GM15510 (cell line): ENCODE results near the gene SYNDIG1.

Source experiments
- POLR2A ChIP-seq: IDR thresholded peaks from 3 replicates; pipeline ENCODE4 v1.6.1; 2011; ENCODE audit warnings: borderline replicate concordance; ENCODE audit not compliant: insufficient read length; ENCODE audit errors: extremely low read depth

The SYNDIG1 gene

DNA sequence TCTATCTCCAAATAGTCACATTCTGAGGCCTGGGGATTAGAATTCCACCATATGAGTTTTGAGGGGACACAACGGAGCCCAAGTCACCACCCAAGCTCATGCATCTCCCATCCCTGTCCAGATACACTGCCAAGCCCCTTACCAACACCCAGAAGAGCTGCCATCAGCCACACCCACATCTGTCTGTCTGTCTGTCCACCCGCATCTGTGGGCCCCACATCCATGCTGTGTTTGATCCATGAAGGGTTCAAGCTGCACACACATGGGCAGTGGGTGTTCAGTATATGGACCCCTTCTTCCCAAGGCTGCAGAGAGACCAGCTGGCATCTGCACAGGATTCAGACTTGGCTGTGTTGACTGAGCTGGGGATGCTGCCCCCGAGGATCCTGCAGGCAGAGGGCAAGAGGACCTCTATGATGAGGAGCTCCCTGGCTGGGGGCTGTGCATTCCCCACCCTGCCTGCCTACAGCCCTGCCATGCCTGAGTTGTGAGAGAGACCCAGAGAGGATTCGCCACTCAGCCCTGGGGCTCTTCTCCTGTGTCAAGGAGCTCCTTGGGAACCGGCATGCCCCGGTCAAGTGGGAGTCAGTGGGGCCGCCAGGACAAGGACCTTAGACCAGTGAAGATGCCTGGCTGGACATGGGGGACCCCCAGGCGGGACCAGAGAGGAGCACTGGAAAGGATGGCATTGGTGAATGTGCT, 206.4 kb downstream of the SYNDIG1 start:
- no peak for TF ChIP-seq POLR2A

DNA sequence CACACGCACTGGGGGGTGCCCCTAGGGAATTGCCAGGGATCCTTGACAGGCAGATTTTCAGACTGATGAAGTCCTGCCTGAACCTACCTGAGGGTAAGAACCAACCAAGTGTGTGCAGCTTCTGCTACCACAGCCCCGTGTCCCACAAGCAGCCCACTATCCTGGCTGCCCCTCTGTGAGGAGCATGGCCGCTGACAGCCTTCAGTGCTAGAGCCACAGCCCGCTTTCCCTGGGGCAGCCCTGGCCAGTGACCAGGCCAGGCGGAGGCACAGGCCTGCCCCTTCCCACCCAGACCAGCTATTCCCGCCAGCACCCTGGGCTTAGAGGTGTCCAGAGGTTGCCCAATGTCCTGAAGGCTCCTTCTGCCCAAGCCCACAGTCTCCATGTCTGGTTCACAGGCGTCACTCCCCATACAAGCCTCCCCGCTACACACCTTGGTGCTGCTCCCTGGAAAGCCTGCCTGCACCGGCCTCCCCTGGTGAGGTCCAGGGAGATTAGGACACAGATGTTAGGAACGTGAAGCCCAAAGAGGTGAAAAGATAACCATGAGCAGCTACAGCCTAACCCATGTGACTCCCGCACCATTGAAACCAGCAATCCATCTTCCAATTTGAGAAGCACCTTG, 207.0 kb downstream of the SYNDIG1 start:
- no peak for TF ChIP-seq POLR2A

DNA sequence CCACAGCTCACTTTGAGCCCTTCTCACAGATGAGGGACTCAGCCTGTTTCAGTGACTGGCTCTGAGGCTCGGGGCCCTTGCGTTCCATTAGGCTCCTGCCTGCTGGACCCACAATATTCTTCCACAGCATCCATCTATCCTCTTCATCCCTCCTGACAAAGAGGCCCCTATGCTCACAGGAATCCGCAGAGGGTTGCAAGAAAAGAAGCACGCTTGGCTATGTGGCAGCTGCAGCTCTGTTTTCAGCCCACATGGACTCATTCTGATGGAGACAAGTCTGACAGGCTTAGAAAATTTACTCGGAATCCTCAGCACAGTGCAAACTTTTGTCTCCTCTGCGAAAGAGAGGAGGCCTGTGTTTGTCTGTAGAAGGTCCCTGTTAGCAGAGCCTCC, 207.5 kb downstream of the SYNDIG1 start:
- no peak for TF ChIP-seq POLR2A

DNA sequence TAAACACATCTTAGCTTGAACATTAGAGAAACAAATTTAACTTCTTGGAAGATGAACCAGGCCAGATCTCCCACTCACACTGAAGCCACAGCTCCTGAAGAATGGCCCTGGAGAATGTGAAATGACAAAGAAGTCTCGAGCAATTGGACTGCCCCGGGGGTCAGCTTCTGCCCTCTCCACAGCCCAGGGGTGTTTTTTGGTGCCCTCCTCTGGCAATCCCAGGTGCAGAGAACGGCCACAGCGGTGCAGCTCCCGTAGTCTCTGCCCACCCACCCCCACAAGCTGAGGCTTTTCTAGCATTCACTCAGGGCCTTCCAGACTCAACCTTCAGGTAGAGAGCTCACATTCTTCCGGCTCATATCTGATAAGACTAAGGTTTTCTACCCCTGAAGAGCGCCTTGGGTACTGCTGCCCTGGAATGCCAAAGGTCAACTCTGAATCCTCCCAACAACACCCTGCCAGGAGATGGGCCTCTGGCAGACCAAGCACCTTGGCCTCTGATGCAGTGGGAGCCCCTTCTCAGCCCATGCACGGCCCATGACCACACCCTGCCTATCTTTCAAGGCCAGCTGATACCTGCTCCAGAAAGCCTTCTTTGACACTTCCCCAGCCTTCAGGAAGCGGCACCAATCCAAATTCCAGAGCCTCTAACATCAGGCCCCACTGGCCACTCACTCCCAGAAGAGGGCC, 208.3 kb downstream of the SYNDIG1 start:
- no peak for TF ChIP-seq POLR2A

DNA sequence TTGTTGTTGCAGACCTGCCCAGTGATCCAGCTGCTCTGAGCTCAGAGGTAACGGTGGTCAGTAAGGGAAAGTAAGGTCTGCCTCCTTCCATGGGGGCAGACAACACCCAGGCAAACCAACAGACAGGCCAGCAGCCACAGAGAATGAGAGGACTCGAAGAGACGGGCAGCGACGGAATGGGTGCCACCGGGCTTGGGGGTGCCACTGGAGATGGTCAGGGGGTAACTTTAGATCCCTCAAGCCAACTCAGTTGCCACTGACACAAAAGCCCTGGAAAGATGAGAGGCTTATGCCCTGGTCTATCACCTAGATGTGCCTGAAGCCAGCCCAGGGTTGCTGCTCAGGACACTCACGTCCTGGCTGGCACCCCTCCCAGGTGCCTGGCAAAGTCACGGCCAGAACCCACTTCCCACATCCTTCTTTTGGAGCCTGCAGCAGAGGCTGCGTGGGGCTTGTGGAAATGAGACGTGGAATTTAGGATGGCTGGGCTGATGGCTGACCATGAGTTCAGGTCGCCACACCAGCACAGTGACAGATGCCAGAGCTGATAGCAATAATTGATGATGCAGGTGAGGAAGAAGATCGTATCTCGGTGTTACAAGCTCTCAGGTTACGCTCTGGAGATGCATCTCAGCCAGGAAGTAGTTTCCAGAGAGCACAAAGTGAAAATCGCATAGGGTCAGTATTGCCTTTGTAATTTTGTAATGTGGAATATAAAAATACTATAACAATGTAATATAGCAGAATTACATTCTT, 209.1 kb downstream of the SYNDIG1 start:
- TF ChIP-seq POLR2A = no peak

DNA sequence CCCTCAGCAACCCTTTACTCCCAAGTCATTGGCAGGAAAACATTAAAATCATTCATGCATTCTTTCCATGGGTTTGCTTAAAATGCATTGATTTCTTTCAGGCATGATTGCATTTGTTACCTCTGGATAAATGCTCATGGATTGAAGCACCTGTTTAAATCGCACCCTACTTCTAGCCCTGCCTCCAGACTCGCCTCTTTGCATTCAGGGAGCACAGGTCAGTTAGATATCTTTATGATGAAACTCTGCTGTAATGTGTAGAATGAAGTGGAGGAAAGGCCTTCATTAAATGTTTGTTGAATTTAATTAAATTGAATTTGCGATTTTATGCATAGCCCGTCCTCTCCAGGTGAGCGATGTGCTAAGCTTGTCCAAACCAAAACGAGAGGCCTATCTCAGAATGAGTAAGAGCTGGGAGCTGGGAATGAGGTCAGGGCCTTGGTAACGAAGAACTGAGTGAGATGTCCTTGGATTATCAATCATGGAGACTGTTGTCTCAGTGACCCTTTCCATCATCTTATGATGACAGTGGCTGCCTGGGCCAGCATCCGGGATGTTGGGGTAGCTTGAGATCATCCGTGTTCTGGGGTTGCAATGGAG, 210.1 kb downstream of the SYNDIG1 start:
- TF ChIP-seq POLR2A = no peak

DNA sequence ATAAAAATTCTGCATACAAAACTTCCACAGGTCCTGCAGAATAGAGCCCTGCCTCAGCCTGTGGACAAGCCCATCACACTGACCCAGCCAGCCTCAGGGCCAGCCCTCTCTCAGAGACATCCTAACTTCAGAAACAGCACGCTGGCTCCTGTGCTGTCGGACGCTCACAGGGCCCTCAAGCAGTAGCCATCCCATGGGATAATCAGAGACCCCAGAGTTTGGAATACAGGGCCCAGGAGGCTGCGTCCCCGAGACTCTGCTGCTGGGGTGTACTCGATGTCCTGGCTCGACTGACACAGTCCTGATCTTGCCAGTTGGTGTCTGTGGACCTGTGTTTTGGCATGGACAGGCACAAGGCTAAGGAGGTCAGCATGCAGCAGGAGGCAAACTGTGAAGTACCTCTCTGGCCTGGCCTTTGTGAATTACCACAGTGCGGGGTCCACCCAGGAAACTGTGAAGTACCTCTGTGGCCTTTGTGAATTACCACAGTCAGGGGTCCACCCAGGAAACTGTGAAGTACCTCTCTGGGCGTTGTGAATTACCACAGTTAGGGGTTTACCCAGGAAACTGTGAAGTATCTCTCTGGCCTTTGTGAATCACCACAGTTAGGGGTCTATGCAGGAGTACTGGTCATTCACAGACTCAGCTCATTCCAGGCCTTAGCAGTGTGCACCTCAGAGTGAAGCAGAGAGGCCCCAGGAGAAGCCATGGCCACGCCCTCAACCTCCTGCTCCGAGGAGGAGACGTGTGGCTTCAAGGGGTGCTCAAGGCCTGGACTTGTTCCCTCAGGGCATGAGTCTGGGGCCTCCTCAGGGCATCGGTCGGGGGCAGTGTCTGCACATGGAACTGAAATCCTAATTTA, 212.4 kb downstream of the SYNDIG1 start:
- no peak for TF ChIP-seq POLR2A

DNA sequence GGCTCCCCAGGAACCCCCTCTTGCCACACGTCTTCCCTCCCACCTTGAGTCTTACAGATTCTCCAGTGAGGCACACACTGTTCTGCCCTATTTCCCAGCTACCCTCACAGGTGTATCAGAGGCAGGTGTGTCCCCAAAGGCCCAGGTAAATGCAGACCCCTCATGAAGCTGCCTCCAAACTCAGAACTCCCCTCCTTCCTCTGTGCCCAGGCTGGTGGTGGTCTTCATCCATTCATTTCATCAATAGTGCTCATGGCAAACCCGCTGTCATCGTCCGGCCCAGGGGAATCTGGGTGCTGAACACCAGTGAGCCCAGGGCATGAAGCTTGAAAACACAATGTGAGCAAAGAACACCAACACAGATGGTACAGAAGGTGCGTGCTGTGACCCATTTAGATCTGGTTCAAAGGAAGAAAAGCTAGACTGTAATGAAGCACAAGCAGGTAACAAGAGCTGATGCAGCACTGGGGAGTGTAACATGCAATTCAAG, 213.1 kb downstream of the SYNDIG1 start:
- TF ChIP-seq POLR2A = no peak

DNA sequence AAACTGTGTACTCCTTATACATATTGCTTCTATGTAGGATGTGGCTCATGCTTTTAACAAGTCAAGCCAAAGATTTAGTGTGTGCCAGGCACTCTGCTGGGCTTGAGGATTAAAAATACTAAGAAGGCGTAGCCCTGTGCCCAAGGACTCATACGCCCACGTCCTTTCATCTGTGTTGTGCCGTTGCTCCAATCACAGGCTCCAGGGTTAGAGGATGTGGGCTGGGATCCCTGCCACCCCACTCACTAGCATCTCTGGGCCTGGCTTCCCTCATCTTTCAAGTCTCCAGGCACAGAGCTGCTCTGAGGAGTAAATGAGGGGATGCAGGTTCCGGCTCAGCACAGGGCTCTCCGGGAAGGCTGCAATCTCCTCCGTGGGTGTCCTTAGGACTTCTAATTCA, 214.2 kb downstream of the SYNDIG1 start:
- TF ChIP-seq POLR2A = no peak

DNA sequence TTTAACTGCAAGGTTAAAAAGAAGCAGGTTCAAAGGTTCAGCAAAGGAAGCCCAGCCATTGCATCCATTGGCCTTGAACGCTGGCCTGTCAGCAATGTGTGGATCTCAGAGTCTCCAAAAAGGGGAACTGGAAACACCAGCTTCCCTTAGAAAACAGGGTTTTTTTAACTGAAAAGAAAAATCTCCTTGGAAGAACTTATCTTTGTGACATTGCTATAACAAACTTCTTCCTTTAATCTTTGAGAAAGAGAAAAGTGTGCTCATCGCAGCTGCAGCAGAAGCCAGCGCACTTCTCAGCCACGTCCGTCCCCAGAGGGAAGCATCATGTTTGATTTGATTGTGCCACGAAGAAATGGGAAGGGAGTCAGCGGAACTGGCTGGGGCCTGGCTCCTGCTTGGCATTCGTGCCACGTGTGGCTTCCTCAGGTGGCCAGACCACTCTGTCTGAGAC, 215.0 kb downstream of the SYNDIG1 start:
- no peak for TF ChIP-seq POLR2A

DNA sequence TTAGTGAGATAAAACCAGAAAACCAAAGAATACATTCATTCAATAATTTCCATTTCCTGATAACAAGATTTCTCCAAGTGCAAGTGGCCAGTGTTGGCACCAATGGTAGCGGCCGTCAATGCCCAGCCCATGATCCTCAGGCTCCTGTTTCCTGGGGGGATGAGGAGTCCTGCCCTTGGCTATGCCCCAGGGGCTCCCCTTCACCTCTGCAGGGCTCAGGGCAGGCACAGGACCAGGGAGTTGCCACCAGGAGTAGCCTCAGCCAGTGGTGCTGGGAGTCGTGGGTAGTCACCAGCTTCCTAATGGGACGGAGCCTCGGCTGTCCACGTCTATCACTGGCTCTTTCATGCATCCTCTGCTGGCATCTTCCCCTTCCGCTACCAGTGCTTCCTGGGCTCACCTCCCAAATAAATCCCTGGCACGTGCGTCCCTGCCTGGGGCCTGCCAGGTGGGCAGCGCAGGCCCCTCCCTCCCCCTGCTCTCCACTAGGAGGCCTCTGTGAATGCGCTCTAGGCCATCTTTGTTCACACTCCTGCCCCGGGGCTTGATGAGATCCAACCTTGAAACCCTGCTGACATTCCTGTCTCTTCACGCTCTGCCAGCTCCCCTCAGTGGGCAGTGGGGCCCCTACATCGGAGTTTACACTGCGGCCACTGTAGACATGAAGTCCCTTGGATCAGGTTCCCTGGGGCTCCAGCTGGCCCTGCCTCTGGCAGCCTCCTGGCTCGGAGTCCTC, 215.7 kb downstream of the SYNDIG1 start:
- TF ChIP-seq POLR2A = no peak

DNA sequence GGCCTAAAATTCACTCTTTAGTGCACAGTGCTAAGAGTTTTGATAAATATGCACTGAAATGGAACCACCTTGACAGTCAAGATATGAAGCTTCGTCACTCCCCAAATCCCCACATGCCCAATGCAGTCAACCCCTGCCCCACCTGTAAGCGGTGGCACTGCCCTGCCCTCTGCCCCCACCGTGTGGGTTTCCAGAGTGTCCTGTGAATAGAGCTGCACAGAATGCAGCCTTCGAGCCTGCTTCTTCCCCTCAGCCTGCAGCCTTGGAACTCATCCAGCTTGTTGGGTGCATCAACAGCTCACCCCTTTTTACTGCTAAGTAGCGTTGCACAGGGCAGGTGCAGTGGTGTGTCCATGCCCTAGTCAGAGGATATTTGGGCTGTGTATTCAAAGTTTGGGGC, 216.3 kb downstream of the SYNDIG1 start:
- TF ChIP-seq POLR2A = no peak

DNA sequence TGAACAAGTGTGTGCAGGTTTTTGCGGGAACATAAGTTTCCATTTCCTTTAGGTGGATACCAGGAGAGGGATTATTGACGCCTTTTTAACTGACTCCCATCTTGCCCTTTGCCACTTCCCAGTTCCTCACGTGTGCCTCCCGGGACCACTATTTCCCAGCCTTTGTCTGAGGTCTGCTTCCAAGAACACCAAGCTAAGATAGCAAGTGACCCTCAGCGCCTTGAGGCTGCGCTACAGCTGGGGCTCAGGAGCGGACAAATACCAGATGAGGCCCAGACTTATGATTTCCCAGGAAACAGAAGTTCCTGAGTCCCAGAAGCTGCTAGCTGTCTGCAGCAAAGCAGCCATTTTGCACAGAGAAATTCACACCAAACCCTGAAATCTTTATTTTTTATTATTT, 216.7 kb downstream of the SYNDIG1 start:
- no peak for TF ChIP-seq POLR2A
